Common myeloid progenitor, CD34-positive (primary cell): ENCODE measurements around the gene BTBD6.

Experiments
- CTCF ChIA-PET: fragments of 350-600 bp; sonication (Branson Sonifier 250); formaldehyde crosslinking; loops from one replicate; lab custom pipeline; 2021; ENCODE audit warnings: antibody characterized with exemption; lab: Charles Lee
- POLR2A ChIA-PET: fragments of 350-600 bp; sonication (Branson Sonifier 250); formaldehyde crosslinking; loops from one replicate; lab custom pipeline; 2021; ENCODE audit warnings: antibody characterized with exemption; lab: Charles Lee
- DNase-seq, 3 donors: peaks; one replicate each; pipeline versions ENCODE4 v3.0.0 to v3.0.0-alpha.2; 2013
- H3K27ac ChIP-seq, 2 experiments: 1 replicate in 1 of 2; 2 replicates in 1 of 2; pipeline ENCODE4 v1.7.0; 2013; ENCODE audit warnings: inconsistent platforms in 2 of 2, low read length in 2 of 2, mild to moderate bottlenecking in 2 of 2, low read depth in 1 of 2, moderate library complexity in 1 of 2; ENCODE audit not compliant: severe bottlenecking in 2 of 2, insufficient read depth in 1 of 2, poor library complexity in 1 of 2
- H3K27me3 ChIP-seq, 5 experiments: replicated peaks in 2 of 5; 1 replicate in 3 of 5; 2 replicates in 2 of 5; pipeline versions ENCODE4 v1.6.1 to v1.7.0; 2013; ENCODE audit warnings: low read length in 4 of 5, mild to moderate bottlenecking in 2 of 5, moderate library complexity in 2 of 5, inconsistent platforms in 1 of 5; ENCODE audit not compliant: insufficient read depth in 5 of 5, control insufficient read depth in 4 of 5
- H3K36me3 ChIP-seq, 4 experiments: 1 replicate in 2 of 4; 2 replicates in 2 of 4; pipeline versions ENCODE4 v1.6.1 to v1.7.0; 2013; ENCODE audit warnings: low read length in 3 of 4, control low read depth in 1 of 4, mild to moderate bottlenecking in 1 of 4; ENCODE audit not compliant: control insufficient read depth in 4 of 4, insufficient read depth in 4 of 4
- H3K4me1 ChIP-seq, 4 experiments: 1 replicate in 3 of 4; 2 replicates in 1 of 4; pipeline versions ENCODE4 v1.6.1 to v1.7.1; 2013; ENCODE audit warnings: low read length in 3 of 4, mild to moderate bottlenecking in 3 of 4, control low read depth in 1 of 4, inconsistent platforms in 1 of 4, moderate library complexity in 1 of 4; ENCODE audit not compliant: control insufficient read depth in 4 of 4, insufficient read depth in 4 of 4; ENCODE audit errors: control extremely low read depth in 1 of 4
- H3K4me3 ChIP-seq, 7 experiments: 1 replicate in 4 of 7; 2 replicates in 3 of 7; pipeline versions ENCODE4 v1.5.1 to v1.7.0; 2013; ENCODE audit warnings: mild to moderate bottlenecking in 7 of 7, low read length in 6 of 7, moderate library complexity in 6 of 7, inconsistent platforms in 2 of 7, low read depth in 2 of 7, control low read depth in 1 of 7; ENCODE audit not compliant: insufficient read depth in 4 of 7, control insufficient read depth in 1 of 7; ENCODE audit errors: extremely low read depth in 1 of 7
- H3K9me3 ChIP-seq, 5 experiments: 1 replicate in 4 of 5; 2 replicates in 1 of 5; pipeline versions ENCODE4 v1.6.1 to v1.7.1; 2013; ENCODE audit warnings: low read length in 4 of 5, mild to moderate bottlenecking in 2 of 5, inconsistent platforms in 1 of 5, low read depth in 1 of 5, moderate library complexity in 1 of 5; ENCODE audit not compliant: control insufficient read depth in 4 of 5, insufficient read depth in 2 of 5; ENCODE audit errors: control extremely low read depth in 1 of 5
- WGBS: methylation state at CpG from one replicate; pipeline ENCODE4 v1.1.5; 2013; ENCODE audit not compliant: insufficient coverage; 5-methylcytosine and 5-hydroxymethylcytosine counted together

The BTBD6 gene

GRCh38 chr14:105210266-105211025 is 37.9 kb upstream of the BTBD6 start:
- ChIA-PET CTCF (interaction anchor here (1.0 to 1.6 kb wide), 3 partner anchors 14 to 142 kb away, joined by 3 to 4 read pairs (median 3); no protein-coding TSS in a partner anchor), POLR2A (no interaction called here)
- 97% methylated on average over 25 of the region's 30 CpGs for WGBS
- H3K9me3 ChIP-seq, result no peaks in the 10 kb centered on the region
- H3K4me3 ChIP-seq, result no peak overlapping the region
- no peaks in the 10 kb centered on the region for H3K27me3 ChIP-seq
- H3K36me3 ChIP-seq, result peaks cover 0 to 63% (median 26%) of the 10 kb centered on the region in 4 experiments
- no peak for DNase-seq
- no peak overlapping the region for H3K27ac ChIP-seq
- peaks cover 0 to 6% (median under 1%) of the 10 kb centered on the region in 4 experiments for H3K4me1 ChIP-seq

GRCh38 chr14:105211086-105211757 is 37.1 kb upstream of the BTBD6 start:
- POLR2A ChIA-PET, result no interaction called here
- 94% methylated on average over 22 of the region's 23 CpGs for WGBS
- Histone ChIP-seq H3K27ac (no peak overlapping the region), H3K9me3 (no peaks in the 10 kb centered on the region), H3K36me3 (peaks cover 0 to 71% (median 32%) of the 10 kb centered on the region in 4 experiments), H3K27me3 (no peaks in the 10 kb centered on the region), H3K4me3 (no peak overlapping the region), H3K4me1 (no peaks in the 10 kb centered on the region)
- no peak for DNase-seq
- CTCF ChIA-PET, result interaction anchor here (1.0 to 1.6 kb wide), 3 partner anchors 13 to 141 kb away, joined by 3 to 4 read pairs (median 3); no protein-coding TSS in a partner anchor

- H3K4me3 ChIP-seq, result no peak overlapping the region
- 96% methylated on average over 8 of the region's 9 CpGs for WGBS
- POLR2A ChIA-PET, result no interaction called here
- no peak overlapping the region for H3K27ac ChIP-seq
- no peaks in the 10 kb centered on the region for H3K4me1 ChIP-seq
- peaks cover 0 to 76% (median 36%) of the 10 kb centered on the region in 4 experiments for H3K36me3 ChIP-seq
- DNase-seq, result no peak
- H3K9me3 ChIP-seq, result no peaks in the 10 kb centered on the region
- CTCF ChIA-PET, result interaction anchor here (1.0 to 1.6 kb wide), 3 partner anchors 12 to 140 kb away, joined by 3 to 4 read pairs (median 3); no protein-coding TSS in a partner anchor
- H3K27me3 ChIP-seq, result no peaks in the 10 kb centered on the region
These were observed 36.6 kb upstream of the BTBD6 start for GRCh38 chr14:105211758-105212089.

- Histone ChIP-seq H3K27ac (no peak overlapping the region), H3K4me1 (no peaks in the 10 kb centered on the region), H3K4me3 (no peak overlapping the region), H3K9me3 (no peaks in the 10 kb centered on the region), H3K27me3 (no peaks in the 10 kb centered on the region), H3K36me3 (peaks cover 0 to 86% (median 43%) of the 10 kb centered on the region in 4 experiments)
- no peak for DNase-seq
- POLR2A ChIA-PET, result no interaction called here
- CTCF ChIA-PET, result interaction anchor here (0.6 to 2.0 kb wide), 2 partner anchors 9 to 47 kb away, joined by 3 to 12 read pairs; no protein-coding TSS in a partner anchor
- 94% methylated on average over 9 of the region's 18 CpGs for WGBS
These were observed 35.6 kb upstream of the BTBD6 start for GRCh38 chr14:105212541-105213300.

GRCh38 chr14:105213361-105213760 is 35.0 kb upstream of the BTBD6 start:
- ChIA-PET POLR2A (no interaction called here), CTCF (interaction anchor here (2.0 kb wide), 1 partner anchor 9 kb away, joined by 12 read pairs; no protein-coding TSS in a partner anchor)
- 95% methylated on average over 9 of the region's 10 CpGs for WGBS
- Histone ChIP-seq H3K27me3 (no peaks in the 10 kb centered on the region), H3K36me3 (peaks cover 0 to 92% (median 46%) of the 10 kb centered on the region in 4 experiments), H3K4me1 (no peaks in the 10 kb centered on the region), H3K9me3 (no peaks in the 10 kb centered on the region), H3K4me3 (no peak overlapping the region), H3K27ac (no peak overlapping the region)
- no peak for DNase-seq

- Histone ChIP-seq H3K36me3 (peaks cover 0 to 97% (median 48%) of the 10 kb centered on the region in 4 experiments), H3K27ac (no peak overlapping the region), H3K4me1 (no peaks in the 10 kb centered on the region), H3K9me3 (no peaks in the 10 kb centered on the region), H3K27me3 (no peaks in the 10 kb centered on the region), H3K4me3 (no peak overlapping the region)
- ChIA-PET CTCF (interaction anchor here (1.0 to 2.0 kb wide), 2 partner anchors 11 to 13 kb away, joined by 5 to 12 read pairs; no protein-coding TSS in a partner anchor), POLR2A (no interaction called here)
- DNase-seq, result no peak
- 98% methylated on average over 10 of the region's 14 CpGs for WGBS
These were observed 33.9 kb upstream of the BTBD6 start for GRCh38 chr14:105214324-105214915.
